GM12801 (cell line): ENCODE measurements around the gene KIF5C.

ENCODE experiments used
- CTCF ChIP-seq: IDR thresholded peaks from one replicate; pipeline ENCODE4 v1.5.1; 2011; ENCODE audit warnings: control low read depth; ENCODE audit not compliant: insufficient read length; ENCODE audit errors: extremely low read depth

Gene KIF5C

GRCh38 chr2:148876595-148877402, 1.8 kb downstream of the KIF5C start:
- TF ChIP-seq CTCF, result no peak

DNA sequence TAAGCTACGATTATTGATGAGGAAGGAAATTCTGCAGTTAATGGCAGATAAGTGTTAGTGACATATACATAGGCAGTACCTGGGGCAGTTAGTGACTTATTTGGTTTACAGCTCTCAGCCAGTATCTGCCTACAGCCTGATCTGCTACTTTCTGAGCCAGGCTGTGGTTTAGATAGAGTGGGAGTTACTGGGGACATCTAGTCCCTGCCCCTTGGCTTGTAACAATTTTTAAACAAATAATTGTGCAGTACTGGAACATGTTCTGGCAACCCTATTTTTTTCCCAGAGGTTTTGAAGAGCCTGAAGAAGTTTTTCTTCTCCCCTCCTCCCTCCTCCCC, 2.3 kb downstream of the KIF5C start:
- no peak for TF ChIP-seq CTCF

DNA sequence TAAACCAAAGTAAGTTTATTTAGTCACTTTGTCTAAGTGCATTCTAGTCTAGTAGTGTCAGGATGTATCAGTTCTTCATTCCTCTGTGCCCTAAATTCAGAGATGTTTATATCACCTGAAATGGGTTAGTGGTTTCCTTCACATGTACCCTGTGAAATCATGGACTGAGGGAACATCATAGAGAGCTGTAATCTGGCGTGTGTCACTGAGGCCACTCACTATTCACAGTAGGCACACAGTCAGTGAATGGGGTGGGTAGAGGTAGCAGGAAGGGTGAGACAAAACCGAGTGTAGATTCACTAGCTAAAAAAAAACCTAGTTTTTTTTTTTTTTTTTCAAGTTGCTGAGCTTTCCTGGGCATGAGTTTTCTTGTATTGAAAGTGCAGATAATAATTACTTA, 5.6 kb downstream of the KIF5C start:
- TF ChIP-seq CTCF, result no peak

- no peak for TF ChIP-seq CTCF
These were observed 7.0 kb downstream of the KIF5C start for GRCh38 chr2:148882051-148882450.

GRCh38 chr2:148885209-148885608, 10.2 kb downstream of the KIF5C start:
- TF ChIP-seq CTCF, result no peak

GRCh38 chr2:148885988-148886387, 11.0 kb downstream of the KIF5C start:
- no peak for TF ChIP-seq CTCF

GRCh38 chr2:148887350-148888002, 12.4 kb downstream of the KIF5C start:
- no peak for TF ChIP-seq CTCF
